Astrocyte (in vitro differentiated cells and primary cell): ENCODE data around the gene CECR2.

Experiments
- EZH2 ChIP-seq: IDR thresholded peaks from 2 replicates; pipeline ENCODE4 v1.6.1; 2012; ENCODE audit warnings: mild to moderate bottlenecking, low read length, inconsistent platforms; ENCODE audit not compliant: insufficient read depth
- TF ChIP-seq, protein P1 (sequence below): IDR thresholded peaks from 2 replicates; pipeline ENCODE4 v1.5.1; 2011; ENCODE audit warnings: low read depth, mild to moderate bottlenecking, inconsistent platforms, low read length, moderate library complexity; ENCODE audit not compliant: insufficient read depth

DNA sequence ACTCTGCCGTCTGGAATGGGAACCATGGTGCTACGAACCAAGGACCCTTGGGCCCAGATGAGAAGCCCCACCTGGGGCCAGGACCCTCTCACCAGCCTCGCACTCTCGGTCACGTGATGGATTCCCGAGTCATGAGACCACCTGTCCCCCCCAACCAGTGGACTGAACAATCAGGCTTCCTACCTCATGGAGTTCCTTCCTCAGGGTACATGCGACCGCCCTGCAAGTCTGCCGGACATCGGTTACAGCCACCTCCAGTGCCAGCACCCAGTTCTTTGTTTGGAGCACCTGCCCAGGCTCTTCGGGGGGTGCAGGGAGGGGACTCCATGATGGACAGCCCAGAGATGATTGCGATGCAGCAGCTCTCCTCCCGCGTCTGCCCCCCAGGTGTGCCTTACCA lies 173.2 kb downstream of the CECR2 start:
- TF ChIP-seq, protein P1, sequence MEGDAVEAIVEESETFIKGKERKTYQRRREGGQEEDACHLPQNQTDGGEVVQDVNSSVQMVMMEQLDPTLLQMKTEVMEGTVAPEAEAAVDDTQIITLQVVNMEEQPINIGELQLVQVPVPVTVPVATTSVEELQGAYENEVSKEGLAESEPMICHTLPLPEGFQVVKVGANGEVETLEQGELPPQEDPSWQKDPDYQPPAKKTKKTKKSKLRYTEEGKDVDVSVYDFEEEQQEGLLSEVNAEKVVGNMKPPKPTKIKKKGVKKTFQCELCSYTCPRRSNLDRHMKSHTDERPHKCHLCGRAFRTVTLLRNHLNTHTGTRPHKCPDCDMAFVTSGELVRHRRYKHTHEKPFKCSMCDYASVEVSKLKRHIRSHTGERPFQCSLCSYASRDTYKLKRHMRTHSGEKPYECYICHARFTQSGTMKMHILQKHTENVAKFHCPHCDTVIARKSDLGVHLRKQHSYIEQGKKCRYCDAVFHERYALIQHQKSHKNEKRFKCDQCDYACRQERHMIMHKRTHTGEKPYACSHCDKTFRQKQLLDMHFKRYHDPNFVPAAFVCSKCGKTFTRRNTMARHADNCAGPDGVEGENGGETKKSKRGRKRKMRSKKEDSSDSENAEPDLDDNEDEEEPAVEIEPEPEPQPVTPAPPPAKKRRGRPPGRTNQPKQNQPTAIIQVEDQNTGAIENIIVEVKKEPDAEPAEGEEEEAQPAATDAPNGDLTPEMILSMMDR = no peak
- no peak for TF ChIP-seq EZH2
